NCI-H1417 (cell line): ENCODE data around the gene VOPP1.
"Not testable (repeated sequence)": the region's sequence is repeated elsewhere in the genome, so short reads cannot be mapped to it uniquely, and the experiment has no call there.

Experiments
- DNase-seq, 3 experiments: peaks; one replicate each; lab custom pipeline; 2025; lab: John Stamatoyannopoulos, UW

VOPP1 gene

DNA sequence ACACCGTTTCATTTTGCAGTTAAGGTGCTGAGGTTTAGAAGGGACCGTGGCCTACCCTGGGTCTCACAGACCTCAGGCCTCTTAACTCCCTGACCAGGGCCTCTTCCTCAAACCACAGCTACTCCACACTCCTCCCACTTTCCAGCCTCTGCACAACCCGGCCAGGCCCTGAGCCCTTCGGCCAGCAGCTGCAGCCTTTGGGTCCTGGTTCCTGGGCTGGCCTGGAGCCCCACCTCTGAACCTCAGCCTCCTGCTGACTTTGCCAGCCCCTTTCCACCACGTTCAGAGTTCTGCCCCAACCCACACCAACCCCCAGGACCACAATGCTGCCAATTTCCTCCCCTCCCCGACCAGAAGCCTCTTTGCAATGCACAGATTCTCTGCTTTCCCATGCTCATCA lies 84.1 kb downstream of the VOPP1 start:
- no peak for DNase-seq

DNA sequence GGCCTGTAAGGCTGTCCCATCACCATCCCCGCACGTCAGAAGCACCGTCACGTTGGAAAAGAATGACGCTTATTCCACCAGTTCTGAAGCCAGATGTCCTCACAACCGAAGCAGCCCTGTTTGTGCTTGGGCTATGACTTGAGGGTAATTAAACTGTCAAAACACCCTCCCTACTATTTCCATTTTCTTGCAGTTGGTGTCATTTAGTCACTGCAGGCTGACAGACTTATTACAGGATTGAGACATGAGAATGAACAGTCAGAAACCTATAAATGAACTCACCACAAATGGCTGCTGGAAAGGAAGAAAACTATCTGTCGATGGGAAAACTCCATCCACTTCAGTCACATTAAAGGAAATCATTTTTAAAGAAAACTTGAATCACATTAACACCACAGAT lies 85.3 kb downstream of the VOPP1 start:
- DNase-seq = no peak

DNA sequence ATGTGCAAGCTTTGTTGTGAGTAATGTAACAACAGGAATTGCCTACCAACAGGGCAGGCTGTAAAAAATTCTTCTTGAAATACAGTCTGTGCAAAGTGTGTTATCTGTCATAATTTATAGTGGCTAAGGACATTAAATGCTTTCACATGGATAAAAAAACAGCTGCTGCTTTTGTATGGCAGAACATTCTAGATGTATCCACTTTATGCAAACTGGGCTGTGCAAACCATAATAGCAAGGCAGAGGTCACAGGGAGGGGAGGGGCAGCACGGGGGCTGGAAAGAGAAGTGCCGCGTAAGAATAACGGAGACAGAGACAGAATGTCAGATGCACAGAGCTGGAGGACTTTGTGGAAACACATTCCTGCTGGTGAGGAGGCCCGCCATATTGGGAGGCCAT lies 86.1 kb downstream of the VOPP1 start:
- no peak for DNase-seq

DNA sequence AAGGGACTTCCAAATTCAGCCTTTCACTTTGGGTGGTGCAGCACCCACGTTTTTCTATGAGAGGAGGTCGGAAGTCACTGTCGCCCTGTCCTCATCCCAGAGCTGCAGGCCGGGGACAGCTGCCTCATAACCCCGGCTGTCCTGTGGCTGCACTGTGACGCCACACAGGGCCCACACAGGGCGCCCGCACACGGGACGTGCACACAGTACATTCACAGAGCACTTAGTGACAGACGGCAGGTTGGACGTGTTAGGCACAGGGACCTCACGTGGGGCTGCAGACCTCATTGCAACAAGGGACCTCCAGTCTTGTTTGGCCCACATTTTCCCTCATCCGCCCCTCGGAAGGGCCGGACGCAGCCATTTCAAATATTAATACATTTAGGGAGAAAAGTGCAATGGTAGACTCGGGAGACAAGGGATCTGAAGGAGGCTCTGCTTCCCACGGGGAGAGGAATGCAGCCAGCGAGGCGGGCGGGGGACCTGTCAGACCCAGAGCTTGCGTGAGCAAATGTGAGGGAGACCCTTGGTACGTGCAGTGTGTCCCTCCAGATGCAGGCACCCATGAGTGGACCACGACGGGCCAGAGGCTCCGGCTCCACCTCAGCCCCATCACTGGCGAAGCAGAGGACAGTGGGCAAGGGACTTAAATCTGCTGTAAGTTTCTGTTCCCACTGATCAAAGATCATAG lies 86.7 kb downstream of the VOPP1 start:
- DNase-seq = no peak

DNA sequence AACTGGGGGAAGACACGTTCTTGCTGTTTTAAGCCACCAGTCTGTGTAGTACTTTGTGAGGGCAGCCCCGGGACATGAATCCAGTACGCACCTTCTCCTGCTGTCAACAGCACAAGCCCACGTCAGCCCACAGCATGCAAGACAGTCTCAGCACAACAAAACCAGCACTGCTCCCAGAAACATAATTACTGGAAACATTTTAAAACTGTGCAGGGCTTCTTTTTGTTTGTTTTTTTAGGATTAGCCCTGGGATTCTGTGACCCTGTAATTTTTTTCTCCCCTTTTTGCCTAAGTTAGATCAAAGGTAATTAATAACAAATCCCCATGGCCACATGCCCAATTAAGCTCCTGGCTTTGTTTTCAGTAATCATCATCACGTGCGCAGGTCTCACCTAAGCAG lies 87.5 kb downstream of the VOPP1 start:
- DNase-seq = no peak

DNA sequence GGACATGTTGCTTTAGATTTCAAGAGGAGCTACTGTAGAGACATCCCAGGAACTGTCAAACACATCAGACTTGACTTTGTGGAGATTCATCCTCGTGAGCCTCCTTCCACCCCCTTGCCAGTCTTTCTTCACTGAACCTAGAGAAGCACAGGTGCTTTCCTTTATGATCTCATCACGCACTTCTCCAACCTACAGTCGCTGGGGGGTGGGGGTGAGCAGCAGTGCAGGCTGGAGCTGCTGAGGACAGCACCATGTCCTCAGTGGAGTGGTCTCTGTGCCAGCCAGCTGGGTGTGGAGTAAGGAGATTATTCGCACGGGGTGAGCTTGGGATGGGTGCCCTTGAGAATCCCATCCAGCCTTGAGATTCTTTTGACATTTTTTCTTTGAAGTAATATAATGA lies 88.1 kb downstream of the VOPP1 start:
- no peak for DNase-seq

GRCh38 chr7:55483046-55483445 lies 89.3 kb downstream of the VOPP1 start:
- peak in 2 of 3 experiments; percentile 12 to 35 for DNase-seq

- no peak for DNase-seq
Observed at GRCh38 chr7:55481155-55481554, 91.1 kb downstream of the VOPP1 start.

- no peak for DNase-seq
Observed at GRCh38 chr7:55478700-55479099, 93.6 kb downstream of the VOPP1 start.

GRCh38 chr7:55477781-55478374 lies 94.4 kb downstream of the VOPP1 start:
- no peak for DNase-seq

- no peak for DNase-seq
Observed at GRCh38 chr7:55476852-55477780, 95.2 kb downstream of the VOPP1 start.

- no peak for DNase-seq
Observed at GRCh38 chr7:55475855-55476803, 96.2 kb downstream of the VOPP1 start.

DNA sequence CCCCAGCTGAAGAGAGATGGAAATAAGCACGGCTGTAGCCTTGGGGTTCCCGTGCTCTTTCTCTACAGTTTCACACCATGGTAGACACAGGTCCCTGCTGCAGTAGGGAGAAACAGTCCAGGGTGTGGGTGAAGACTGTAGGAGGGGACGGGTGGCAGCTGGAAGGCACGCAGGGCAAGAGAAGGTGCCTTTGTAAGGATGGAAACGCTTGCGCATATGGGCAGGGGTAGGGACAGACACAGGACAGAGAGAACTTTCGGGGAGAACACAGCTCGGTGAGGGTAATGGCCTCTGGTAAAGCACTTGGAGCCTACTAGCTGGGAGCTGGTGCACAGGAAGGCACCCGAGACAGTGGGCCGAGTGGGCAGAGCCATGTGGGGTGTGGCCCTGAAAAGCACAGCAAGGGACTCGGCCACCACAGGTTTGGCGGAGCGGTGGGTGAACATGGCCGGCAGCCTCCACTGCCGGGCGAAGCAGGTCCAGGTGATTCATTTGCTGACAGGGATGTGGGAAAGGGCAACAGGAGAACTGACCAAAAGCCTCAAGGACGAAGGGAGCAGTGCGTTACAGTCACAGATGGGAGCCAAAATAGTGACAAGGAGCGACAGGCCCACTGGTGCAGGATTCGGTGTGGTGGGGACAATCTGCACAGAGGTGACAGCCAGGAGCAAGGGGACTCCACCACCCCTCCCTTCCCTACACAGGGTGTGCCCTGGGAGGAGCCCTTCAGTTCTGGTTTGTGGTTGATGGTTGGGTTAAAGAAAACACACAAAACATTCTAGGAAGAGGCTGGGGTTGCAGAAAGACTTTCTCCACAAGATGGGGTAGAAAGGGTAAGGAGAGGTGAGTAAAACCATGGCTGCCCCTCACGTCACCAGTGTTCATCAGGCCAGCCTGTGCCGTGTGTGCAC lies 97.1 kb downstream of the VOPP1 start:
- no peak for DNase-seq

DNA sequence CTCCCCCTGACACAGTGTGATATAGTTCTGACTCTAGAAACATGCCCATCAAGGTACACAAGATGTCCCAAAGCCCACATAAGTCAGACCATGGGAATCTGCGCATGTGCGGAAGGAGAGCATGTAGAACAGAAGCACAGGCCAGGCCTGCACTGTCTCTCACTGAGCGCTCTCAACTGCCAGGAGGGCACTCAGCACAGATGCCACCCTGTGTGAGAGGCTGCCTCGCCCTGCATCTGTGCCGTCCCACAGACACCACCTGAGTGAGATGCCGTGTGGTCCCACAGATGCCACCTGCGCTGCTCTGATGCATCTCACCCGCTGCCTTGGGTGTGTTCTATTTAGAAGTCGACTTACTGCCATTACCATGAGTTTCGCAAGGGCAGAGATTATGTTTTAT lies 98.4 kb downstream of the VOPP1 start:
- no peak for DNase-seq

DNA sequence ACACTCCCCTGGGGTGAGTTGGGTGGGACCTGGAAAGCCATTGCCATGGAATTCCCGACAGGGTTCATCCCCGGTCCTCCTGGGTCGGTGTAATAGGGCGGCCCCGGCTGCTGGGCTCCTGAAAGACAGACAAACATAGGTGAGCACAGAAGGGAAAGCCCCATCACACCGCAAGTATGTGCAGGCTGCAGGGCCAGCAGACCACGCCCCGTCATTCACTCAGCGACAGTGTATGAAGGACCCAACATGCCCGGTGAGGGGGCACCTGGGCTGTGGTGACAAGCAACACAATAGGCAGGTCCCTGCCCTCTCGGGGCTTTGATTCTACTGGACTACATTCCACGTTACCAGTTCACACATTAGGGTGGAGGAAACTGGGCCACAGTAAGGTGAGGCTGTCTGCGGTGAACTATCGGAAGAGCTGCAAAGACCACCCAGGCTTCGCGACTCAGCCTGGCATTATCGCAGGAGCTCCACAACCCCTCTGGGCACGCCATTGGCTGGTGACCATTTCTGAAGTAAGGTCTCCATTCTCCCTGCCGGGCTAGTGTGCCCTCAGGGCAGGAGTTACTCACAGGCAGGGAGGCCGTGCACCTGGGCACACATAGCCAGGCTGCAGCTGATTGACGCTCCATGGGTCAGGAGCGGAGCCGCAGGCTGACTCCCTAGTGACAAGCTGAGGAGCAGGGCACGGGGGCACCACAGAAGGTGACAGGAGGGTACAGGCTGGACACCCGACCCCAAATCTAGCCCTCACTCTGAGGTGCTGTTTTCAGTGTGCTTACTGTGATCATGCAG lies 99.2 kb downstream of the VOPP1 start:
- DNase-seq = peak in 2 of 3 experiments; percentile 9 to 32

- DNase-seq = not testable (repeated sequence)
Observed at GRCh38 chr7:55472406-55472805, 99.9 kb downstream of the VOPP1 start.

DNA sequence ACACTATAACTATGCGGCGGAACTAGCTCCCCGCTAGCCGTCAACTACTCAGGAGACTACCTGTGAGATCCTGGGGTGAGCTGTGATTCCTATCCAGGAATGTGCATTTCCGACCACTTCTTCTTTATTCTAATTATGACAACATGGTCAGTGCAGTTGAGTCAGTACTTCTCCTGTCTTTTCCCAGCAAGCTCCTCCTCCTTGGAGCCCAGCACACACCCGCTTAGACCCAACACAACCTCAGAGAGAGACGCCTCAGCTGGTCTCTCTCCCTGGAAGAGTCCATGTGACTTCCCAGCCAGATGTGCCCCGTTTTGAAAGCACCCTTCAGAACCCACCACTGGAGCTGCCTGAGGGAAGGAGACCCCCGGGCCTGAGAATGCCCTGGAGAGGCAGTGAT lies 100.7 kb downstream of the VOPP1 start:
- not testable (repeated sequence) for DNase-seq

GRCh38 chr7:55470261-55470660 lies 102.0 kb downstream of the VOPP1 start:
- no peak for DNase-seq

DNA sequence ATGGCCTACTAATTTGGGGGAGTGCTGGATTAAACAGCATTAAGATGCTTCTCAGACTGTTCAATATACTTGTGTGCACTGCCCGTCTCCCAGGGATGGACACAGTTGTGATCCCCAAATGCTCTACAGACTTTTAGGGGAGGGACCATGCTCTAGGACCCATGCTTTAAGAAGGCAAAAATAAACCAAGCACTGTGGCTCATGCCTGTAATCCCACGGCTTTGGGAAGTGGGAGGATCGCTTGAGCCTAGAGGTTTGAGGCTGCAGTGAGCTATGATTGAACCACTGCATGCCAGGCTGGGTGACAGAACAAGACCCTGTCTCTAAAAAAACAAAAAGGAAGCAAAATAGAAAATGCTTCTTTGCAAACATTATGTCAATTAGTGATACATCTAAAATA lies 102.6 kb downstream of the VOPP1 start:
- DNase-seq = peak in 1 of 3 experiments; percentile 7

DNA sequence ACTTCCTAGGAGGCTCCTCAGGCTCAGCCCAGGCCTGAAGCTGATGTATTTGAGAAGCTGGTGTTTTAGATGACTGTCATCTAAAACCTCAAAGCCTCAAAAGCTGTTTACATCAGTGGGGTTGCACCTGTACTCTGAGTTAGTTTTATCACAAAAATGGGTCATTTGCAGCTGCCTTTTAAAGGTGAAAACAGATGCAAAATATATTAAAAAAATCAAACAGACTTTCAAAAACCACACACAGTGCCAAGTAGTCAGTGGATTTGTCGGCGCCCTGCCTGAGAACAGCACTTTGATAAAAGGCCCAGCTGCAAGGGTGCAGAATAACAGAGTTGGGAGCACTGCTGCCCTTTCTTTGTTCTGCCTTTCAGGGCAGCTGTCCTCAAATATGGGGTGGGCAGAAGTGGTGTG lies 103.0 kb downstream of the VOPP1 start:
- peak in 1 of 3 experiments; percentile 19 for DNase-seq
